DND-41 (cell line): ENCODE data around the gene RPS25.

Source experiments
- ATAC-seq: fragments of 200-7000 bp; cut with Tn5 transposase; 3 replicates; pipeline ENCODE4 v1.9.1; 2021; ENCODE audit warnings: low read depth; ENCODE audit not compliant: insufficient read depth
- DNase-seq: peaks from one replicate; pipeline ENCODE4 v3.0.0-alpha.2; 2020
- H2AFZ ChIP-seq: 2 replicates; pipeline ENCODE4 v1.6.0; 2012; ENCODE audit warnings: low read depth, low read length
- H3K27ac ChIP-seq: 2 replicates; pipeline ENCODE4 v1.5.1; 2012; ENCODE audit warnings: low read length, inconsistent platforms
- H3K27me3 ChIP-seq: fragments of 200-600 bp; sonication (generic); 2 replicates; pipeline ENCODE4 v1.6.0; 2012; ENCODE audit warnings: low read length, mild to moderate bottlenecking, inconsistent platforms; ENCODE audit not compliant: insufficient read depth, poor library complexity
- H3K36me3 ChIP-seq: 2 replicates; pipeline ENCODE4 v1.5.1; 2012; ENCODE audit warnings: low read length, inconsistent platforms; ENCODE audit not compliant: insufficient read depth
- H3K4me1 ChIP-seq: 2 replicates; pipeline ENCODE4 v1.5.1; 2012; ENCODE audit warnings: mild to moderate bottlenecking, low read length; ENCODE audit not compliant: insufficient read depth
- H3K4me2 ChIP-seq: 2 replicates; pipeline ENCODE4 v1.6.0; 2012; ENCODE audit warnings: mild to moderate bottlenecking, moderate library complexity, low read length, inconsistent platforms; ENCODE audit not compliant: insufficient read depth
- H3K4me3 ChIP-seq, 2 experiments: fragments of 200-600 bp in 1 of 2; shearing (Covaris generic) in 1 of 2; 2 replicates each; pipeline ENCODE4 v1.5.1; 2012 to 2016; ENCODE audit warnings: inconsistent platforms in 2 of 2, low read length in 2 of 2, mild to moderate bottlenecking in 2 of 2, low read depth in 1 of 2, moderate library complexity in 1 of 2
- H3K79me2 ChIP-seq: 2 replicates; pipeline ENCODE4 v1.6.0; 2012; ENCODE audit warnings: low read length, inconsistent platforms; ENCODE audit not compliant: insufficient read depth
- H3K9ac ChIP-seq: 2 replicates; pipeline ENCODE4 v1.6.0; 2012; ENCODE audit warnings: low read depth, mild to moderate bottlenecking, inconsistent platforms, low read length, moderate library complexity
- H3K9me3 ChIP-seq: 2 replicates; pipeline ENCODE4 v1.5.1; 2012; ENCODE audit warnings: low read length, moderate library complexity, mild to moderate bottlenecking, inconsistent platforms; ENCODE audit not compliant: insufficient read depth, severe bottlenecking
- H4K20me1 ChIP-seq: 2 replicates; pipeline ENCODE4 v1.6.0; 2012; ENCODE audit warnings: low read length; ENCODE audit not compliant: insufficient read depth
- EZH2 ChIP-seq: IDR thresholded peaks from 3 replicates; pipeline ENCODE4 v1.6.1; 2012; ENCODE audit warnings: borderline replicate concordance, low read depth, mild to moderate bottlenecking, moderate library complexity, low read length, inconsistent platforms; ENCODE audit not compliant: severe bottlenecking
- TF ChIP-seq, protein P1 (sequence below): IDR thresholded peaks from 2 replicates; pipeline ENCODE4 v1.5.1; 2012; ENCODE audit warnings: borderline replicate concordance, low read length, moderate library complexity, mild to moderate bottlenecking; ENCODE audit not compliant: poor library complexity, severe bottlenecking; ENCODE audit errors: extremely low read depth

RPS25 gene

DNA sequence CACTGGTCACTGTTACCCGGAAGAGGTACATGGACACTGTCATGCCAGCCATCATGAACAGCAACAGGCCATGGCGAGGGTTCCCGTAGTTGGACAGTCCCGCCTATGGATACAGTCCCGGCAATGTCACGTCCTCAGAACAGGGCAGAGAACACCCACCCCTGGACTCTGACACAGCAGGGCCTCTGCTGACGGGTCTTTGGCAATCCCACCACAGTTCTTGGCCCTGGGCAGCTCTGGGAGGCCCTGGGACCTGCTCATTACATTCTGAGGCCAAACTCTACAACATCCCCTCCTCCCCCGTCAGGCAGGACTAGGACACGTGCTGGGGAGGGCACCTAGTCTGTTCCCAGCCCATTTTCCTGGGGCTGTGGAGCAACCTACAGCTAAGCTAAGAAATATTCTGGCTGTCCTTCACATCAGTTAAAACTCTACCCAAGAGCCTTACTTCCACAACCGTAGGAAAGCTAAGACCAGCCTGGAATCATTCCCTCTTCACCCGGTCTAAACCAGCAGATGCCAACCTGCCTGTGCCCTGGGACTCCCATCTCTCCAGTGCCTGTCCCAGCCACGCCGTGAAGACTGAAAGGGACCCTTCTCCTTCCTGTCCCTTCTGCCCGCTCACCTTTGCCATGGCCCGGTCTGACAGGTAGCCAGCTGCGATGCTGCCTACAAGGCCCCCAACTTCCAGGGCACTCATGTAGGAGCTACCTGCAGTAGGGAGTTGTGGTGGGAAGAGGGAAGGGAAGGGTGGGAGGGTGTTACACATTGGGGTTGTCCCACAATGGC is 8.0 kb upstream of the RPS25 start:
- Histone ChIP-seq H3K4me2 (no peak overlapping the region), H2AFZ (no peak overlapping the region), H3K27ac (no peak overlapping the region), H4K20me1 (no peaks in the 10 kb centered on the region), H3K27me3 (no peaks in the 10 kb centered on the region), H3K9ac (no peak overlapping the region), H3K4me3 (no peak overlapping the region), H3K36me3 (peaks cover 42% of the 10 kb centered on the region), H3K79me2 (peaks cover 7% of the 10 kb centered on the region), H3K4me1 (peaks cover 13% of the 10 kb centered on the region), H3K9me3 (no peaks in the 10 kb centered on the region)
- TF ChIP-seq, protein P1, sequence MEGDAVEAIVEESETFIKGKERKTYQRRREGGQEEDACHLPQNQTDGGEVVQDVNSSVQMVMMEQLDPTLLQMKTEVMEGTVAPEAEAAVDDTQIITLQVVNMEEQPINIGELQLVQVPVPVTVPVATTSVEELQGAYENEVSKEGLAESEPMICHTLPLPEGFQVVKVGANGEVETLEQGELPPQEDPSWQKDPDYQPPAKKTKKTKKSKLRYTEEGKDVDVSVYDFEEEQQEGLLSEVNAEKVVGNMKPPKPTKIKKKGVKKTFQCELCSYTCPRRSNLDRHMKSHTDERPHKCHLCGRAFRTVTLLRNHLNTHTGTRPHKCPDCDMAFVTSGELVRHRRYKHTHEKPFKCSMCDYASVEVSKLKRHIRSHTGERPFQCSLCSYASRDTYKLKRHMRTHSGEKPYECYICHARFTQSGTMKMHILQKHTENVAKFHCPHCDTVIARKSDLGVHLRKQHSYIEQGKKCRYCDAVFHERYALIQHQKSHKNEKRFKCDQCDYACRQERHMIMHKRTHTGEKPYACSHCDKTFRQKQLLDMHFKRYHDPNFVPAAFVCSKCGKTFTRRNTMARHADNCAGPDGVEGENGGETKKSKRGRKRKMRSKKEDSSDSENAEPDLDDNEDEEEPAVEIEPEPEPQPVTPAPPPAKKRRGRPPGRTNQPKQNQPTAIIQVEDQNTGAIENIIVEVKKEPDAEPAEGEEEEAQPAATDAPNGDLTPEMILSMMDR = no peak
- no peak for TF ChIP-seq EZH2
- no peak for DNase-seq
- no peak for ATAC-seq

DNA sequence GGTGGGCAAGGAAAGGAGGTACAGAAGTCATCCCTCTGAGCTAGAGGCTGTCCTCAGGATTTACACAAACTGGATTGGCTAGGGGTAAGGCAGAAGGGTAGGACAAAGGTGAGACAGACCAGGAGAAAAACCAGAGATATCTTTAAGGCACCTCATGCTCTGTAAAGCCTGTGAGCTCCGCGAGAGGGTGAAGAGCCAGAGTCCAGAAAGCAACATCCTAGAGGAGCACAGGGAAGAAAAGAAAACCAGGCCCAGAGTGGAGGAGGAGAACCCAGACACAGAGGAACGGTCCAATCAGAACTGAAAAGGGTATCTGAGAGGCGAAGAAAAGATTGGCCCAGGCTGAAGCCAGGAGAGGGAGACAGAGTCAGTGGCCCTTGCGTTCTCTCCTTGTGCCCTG is 7.4 kb upstream of the RPS25 start:
- DNase-seq = no peak

DNA sequence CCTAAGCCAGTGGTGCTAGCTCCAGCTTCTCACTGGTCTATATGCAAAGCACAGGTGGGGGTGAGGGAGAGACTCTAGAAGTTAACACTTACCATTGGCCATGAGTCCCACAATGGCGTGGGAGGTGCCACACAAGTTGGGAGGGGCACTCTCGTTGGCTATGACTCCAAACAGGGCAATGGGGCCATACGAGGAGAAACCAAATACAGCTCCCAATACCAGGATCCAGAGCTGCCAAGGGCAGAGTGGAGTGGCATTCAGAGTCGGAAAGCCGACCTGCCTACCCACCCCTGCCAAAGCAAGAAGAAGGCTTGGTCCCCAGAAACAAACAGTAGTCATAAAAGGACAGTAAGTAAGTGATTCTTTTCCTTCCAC is 6.9 kb upstream of the RPS25 start:
- Histone ChIP-seq H3K4me2 (no peak overlapping the region), H3K27ac (no peak overlapping the region), H3K36me3 (peaks cover 47% of the 10 kb centered on the region), H3K79me2 (peaks cover 18% of the 10 kb centered on the region), H3K4me1 (peaks cover 9% of the 10 kb centered on the region), H4K20me1 (peaks cover 1% of the 10 kb centered on the region; the same call in 1 of the 2 replicates), H2AFZ (no peak overlapping the region), H3K9me3 (no peaks in the 10 kb centered on the region), H3K27me3 (no peaks in the 10 kb centered on the region), H3K9ac (no peak overlapping the region), H3K4me3 (no peak overlapping the region)
- ATAC-seq = no peak
- TF ChIP-seq, protein P1 = no peak
- TF ChIP-seq EZH2 = no peak
- no peak for DNase-seq

More for the DNA sequence above, 7.4 kb upstream of the RPS25 start:
- H3K27ac ChIP-seq = no peak overlapping the region
- no peaks in the 10 kb centered on the region for H3K9me3 ChIP-seq
- H3K27me3 ChIP-seq = no peaks in the 10 kb centered on the region
- TF ChIP-seq, protein P1 = no peak
- TF ChIP-seq EZH2 = no peak
- no peak overlapping the region for H3K4me2 ChIP-seq
- H3K9ac ChIP-seq = no peak overlapping the region
- H3K79me2 ChIP-seq = peaks cover 13% of the 10 kb centered on the region
- peaks cover 44% of the 10 kb centered on the region for H3K36me3 ChIP-seq
- no peaks in the 10 kb centered on the region for H4K20me1 ChIP-seq
- no peak for ATAC-seq
- no peak overlapping the region for H2AFZ ChIP-seq
- peaks cover 9% of the 10 kb centered on the region for H3K4me1 ChIP-seq
- no peak overlapping the region for H3K4me3 ChIP-seq
